Measurements from ENCODE around the gene FOXN1. TPM values are rescaled to one million over a fixed set of nuclear protein-coding genes. Genes with fewer than 3 reads are reported as not detected.
"Not testable (repeated sequence)": the region's sequence is repeated elsewhere in the genome, so short reads cannot be mapped to it uniquely, and the experiment has no call there.

The FOXN1 gene
- total RNA-seq: under 1 TPM in 1 of 3 donors, not detected in 2; 0.29 TPM

DNA sequence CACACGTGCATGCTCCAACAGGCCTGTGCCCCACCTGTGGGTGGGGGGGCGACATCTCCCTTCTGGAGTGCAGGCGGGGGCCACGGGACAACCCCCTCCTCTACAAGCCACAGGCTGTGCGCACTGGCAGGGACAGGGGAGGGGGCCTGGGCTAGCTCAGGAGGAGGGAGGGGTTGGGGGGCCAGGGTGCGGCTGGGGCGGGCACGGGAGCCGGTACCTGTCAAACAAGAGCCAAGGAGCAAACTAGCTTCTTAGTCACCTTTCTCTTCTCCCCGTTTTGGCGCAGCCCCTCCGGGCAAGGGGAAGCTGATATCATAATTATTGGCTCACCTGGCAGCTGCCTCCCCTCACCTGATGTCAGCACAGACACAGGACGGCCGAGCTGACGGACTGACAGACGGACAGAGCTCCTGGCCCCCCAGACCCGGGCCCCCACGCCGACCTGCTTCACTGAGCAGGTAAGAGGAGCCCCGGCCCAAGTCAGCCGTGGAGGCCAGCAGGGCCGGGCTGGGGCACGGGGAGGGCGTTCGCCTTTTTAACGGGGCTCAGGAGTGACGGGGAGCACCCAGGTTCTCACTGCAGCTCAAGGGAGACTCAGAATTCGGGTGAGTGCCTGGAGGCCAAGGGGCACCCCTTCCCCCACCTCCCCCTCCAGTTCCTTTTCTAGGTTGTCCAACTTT lies at the start of gene FOXN1:
Gene FOXN1, plus strand, starts transcription at position 363 of the 680 bp plus-strand sequence. CDS start 17,622 bp downstream, outside the sequence.
- peaks cover 0 to 19% of the 10 kb centered on the region in 2 donors for H3K27me3 ChIP-seq
- H3K4me1 ChIP-seq: no peaks in the 10 kb centered on the region
- DNase-seq (ENCODE audit: low spot score in 2 of 2): no peak
- H3K36me3 ChIP-seq: no peaks in the 10 kb centered on the region
- intact Hi-C loops (cut with DNase I; ENCODE audit: low total_unique reads): no loop called here
- H3K27ac ChIP-seq: no peak within 1 kb of the TSS
- H3K9me3 ChIP-seq: no peaks in the 10 kb centered on the region
- no peak within 1 kb of the TSS for H3K4me3 ChIP-seq
- TF ChIP-seq, protein P1, sequence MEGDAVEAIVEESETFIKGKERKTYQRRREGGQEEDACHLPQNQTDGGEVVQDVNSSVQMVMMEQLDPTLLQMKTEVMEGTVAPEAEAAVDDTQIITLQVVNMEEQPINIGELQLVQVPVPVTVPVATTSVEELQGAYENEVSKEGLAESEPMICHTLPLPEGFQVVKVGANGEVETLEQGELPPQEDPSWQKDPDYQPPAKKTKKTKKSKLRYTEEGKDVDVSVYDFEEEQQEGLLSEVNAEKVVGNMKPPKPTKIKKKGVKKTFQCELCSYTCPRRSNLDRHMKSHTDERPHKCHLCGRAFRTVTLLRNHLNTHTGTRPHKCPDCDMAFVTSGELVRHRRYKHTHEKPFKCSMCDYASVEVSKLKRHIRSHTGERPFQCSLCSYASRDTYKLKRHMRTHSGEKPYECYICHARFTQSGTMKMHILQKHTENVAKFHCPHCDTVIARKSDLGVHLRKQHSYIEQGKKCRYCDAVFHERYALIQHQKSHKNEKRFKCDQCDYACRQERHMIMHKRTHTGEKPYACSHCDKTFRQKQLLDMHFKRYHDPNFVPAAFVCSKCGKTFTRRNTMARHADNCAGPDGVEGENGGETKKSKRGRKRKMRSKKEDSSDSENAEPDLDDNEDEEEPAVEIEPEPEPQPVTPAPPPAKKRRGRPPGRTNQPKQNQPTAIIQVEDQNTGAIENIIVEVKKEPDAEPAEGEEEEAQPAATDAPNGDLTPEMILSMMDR (IDR thresholded peaks at IDR 0.05): no peak

DNA sequence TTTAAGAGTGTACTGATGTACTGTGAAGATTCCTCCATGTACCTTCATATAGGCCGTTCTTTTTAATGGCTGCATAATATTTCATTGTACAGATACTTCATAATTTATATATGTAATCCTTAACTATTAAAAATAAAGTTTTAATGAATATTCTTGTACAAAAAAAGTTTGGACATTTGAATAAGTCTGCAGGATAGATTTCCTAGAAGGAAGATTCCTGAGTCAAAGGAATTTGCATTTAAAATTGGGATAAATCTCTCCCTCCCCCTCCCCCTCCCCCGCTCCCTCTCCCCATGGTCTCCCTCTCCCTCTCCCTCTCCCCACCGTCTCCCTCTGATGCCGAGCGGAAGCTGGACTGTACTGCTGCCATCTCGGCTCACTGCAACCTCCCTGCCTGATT lies 48.3 kb upstream of the FOXN1 start:
- Histone ChIP-seq H3K4me1 (no peaks in the 10 kb centered on the region), H3K27me3 (no peaks in the 10 kb centered on the region), H3K27ac (no peak overlapping the region), H3K9me3 (no peaks in the 10 kb centered on the region), H3K4me3 (no peak overlapping the region), H3K36me3 (no peaks in the 10 kb centered on the region)
- no peak for DNase-seq (ENCODE audit: low spot score in 2 of 2)
- intact Hi-C loops (cut with DNase I; ENCODE audit: low total_unique reads): no loop called here
- TF ChIP-seq, protein P1 (IDR thresholded peaks at IDR 0.05): no peak
- no peak for TF ChIP-seq POLR2A (IDR thresholded peaks at IDR 0.05)

DNA sequence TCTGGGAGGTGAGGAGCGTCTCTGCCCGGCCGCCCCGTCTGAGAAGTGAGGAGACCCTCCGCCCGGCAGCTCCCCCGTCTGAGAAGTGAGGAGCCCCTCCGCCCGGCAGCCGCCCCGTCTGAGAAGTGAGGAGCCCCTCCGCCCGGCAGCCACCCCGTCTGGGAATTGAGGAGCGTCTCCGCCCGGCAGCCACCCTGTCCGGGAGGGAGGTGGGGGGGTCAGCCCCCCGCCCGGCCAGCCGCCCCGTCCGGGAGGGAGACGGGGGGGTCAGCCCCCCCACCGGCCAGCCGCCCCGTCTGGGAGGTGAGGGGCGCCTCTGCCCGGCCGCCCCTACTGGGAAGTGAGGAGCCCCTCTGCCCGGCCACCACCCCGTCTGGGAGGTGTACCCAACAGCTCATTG lies 47.3 kb upstream of the FOXN1 start:
- H3K4me1 ChIP-seq; H3K4me3 ChIP-seq; H3K9me3 ChIP-seq; H3K27me3 ChIP-seq; H3K27ac ChIP-seq; H3K36me3 ChIP-seq; DNase-seq (ENCODE audit: low spot score in 2 of 2); intact Hi-C loops (cut with DNase I; ENCODE audit: low total_unique reads): not testable (repeated sequence)

DNA sequence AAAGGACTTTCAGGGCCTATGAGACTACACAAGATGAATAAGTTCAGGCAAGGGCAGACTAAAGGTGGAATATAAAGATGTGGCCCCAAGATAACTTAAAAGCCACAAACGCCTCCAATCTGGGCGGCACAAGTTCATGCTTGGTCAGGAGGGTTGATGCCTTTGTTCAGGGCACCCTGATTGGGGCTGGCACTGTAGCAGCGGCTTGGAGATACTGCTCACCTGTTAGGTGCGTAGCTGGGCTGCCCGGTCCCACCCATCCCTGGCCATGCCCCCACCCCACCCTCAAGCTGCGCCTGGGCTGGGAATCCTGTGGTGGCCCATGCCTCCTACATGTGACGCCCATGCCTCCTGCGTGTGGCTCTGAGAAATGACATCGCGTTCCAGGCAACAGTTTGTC lies 45.2 kb upstream of the FOXN1 start:
- TF ChIP-seq, protein P1 (IDR thresholded peaks at IDR 0.05): no peak
- no peak for TF ChIP-seq POLR2A (IDR thresholded peaks at IDR 0.05)
- TF ChIP-seq POLR2AphosphoS5 (IDR thresholded peaks at IDR 0.05): no peak
- Histone ChIP-seq H3K9me3 (no peaks in the 10 kb centered on the region), H3K4me1 (peaks cover 0 to 2% of the 10 kb centered on the region in 2 donors), H3K27ac (no peak overlapping the region), H3K36me3 (no peaks in the 10 kb centered on the region), H3K4me3 (no peak overlapping the region), H3K27me3 (no peaks in the 10 kb centered on the region)
- DNase-seq (ENCODE audit: low spot score in 2 of 2): no peak
- intact Hi-C loops (cut with DNase I; ENCODE audit: low total_unique reads): no loop called here

DNA sequence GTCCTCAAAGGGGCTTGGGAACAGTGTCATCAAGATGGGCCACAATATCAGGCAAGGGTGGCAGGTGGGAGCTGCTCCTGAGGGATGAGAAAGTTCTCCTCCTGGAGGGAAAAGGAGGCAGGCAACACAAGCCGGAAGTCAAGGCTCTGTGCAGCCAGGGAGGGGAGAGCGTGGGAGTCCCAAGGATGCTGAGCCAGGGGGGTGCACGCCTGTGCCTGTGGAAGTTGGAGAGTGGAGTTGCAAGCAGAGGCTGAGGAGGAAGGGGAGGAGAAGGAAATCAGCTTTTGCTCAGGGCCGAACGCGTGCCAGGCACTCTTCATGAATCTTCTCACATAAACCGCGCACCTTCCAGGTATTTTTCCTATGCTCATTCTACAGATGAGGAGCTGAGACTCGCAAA lies 40.1 kb upstream of the FOXN1 start:
- Histone ChIP-seq H3K27ac (peak overlapping the region in 1 of 2 donors; percentile 23), H3K4me1 (peaks cover 0 to 30% of the 10 kb centered on the region in 2 donors), H3K27me3 (no peaks in the 10 kb centered on the region), H3K9me3 (no peaks in the 10 kb centered on the region), H3K36me3 (no peaks in the 10 kb centered on the region), H3K4me3 (no peak overlapping the region)
- TF ChIP-seq POLR2AphosphoS5 (IDR thresholded peaks at IDR 0.05) (no peak), POLR2A (IDR thresholded peaks at IDR 0.05) (no peak)
- TF ChIP-seq, protein P1 (IDR thresholded peaks at IDR 0.05): no peak
- no peak for DNase-seq (ENCODE audit: low spot score in 2 of 2)
- intact Hi-C loops (cut with DNase I; ENCODE audit: low total_unique reads): no loop called here
